IPS DF 6.9 (cell line): ENCODE results near the gene DNAH9.

Experiments used
- DNase-seq: peaks from one replicate; pipeline ENCODE4 v3.0.0-alpha.2; 2013; ENCODE audit warnings: low read depth, low spot score
- H3K27ac ChIP-seq: one replicate; pipeline ENCODE4 v1.5.1; 2013; ENCODE audit warnings: low read length, control low read depth
- H3K27me3 ChIP-seq: 2 replicates; pipeline ENCODE4 v1.6.1; 2013; ENCODE audit warnings: mild to moderate bottlenecking, low read length; ENCODE audit not compliant: control insufficient read depth, insufficient read depth
- H3K36me3 ChIP-seq: 2 replicates; pipeline ENCODE4 v1.6.1; 2013; ENCODE audit warnings: low read length; ENCODE audit not compliant: control insufficient read depth, insufficient read depth
- H3K4me1 ChIP-seq: 2 replicates; pipeline ENCODE4 v1.6.1; 2013; ENCODE audit warnings: low read length; ENCODE audit not compliant: control insufficient read depth, insufficient read depth
- H3K4me3 ChIP-seq: 2 replicates; pipeline ENCODE4 v1.5.1; 2013; ENCODE audit warnings: mild to moderate bottlenecking, low read length
- H3K9me3 ChIP-seq: 2 replicates; pipeline ENCODE4 v1.6.1; 2013; ENCODE audit warnings: low read length, inconsistent platforms; ENCODE audit not compliant: control insufficient read depth, insufficient read depth
- WGBS: extraction: QIAGEN DNeasy Blood & Tissue Kit; methylation state at CpG from one replicate; pipeline ENCODE4 v1.1.7; 2013; ENCODE audit warnings: mixed read lengths, missing lambda C conversion rate; ENCODE audit not compliant: insufficient read length, insufficient coverage; 5-methylcytosine and 5-hydroxymethylcytosine counted together

Gene DNAH9

DNA sequence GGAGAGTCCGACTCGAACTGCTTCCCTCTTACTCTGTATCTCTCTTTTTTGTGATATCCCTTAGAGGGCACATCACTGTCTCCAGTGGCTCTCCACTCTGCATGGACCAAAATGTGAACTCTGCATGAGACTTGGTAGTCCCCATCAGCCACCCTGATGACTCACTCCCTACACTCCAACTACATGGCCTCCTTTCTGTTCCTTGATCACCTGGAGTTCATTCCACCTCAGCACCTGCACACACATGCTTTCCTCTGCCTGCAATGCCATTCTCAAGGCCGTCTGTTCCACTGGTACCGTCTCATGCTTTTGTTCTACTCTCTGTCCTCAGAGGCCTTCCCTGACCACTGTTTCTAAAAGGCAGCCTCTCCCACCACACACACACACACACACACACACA lies 109.3 kb downstream of the DNAH9 start:
- Histone ChIP-seq H3K4me1 (no peaks in the 10 kb centered on the region), H3K27me3 (no peaks in the 10 kb centered on the region), H3K4me3 (no peak overlapping the region), H3K9me3 (no peaks in the 10 kb centered on the region), H3K27ac (no peak overlapping the region), H3K36me3 (no peaks in the 10 kb centered on the region)
- no CpG with 5 or more reads among the region's 4 CpGs for WGBS
- DNase-seq: no peak

- no peaks in the 10 kb centered on the region for H3K27me3 ChIP-seq
- no peaks in the 10 kb centered on the region for H3K4me1 ChIP-seq
- H3K36me3 ChIP-seq: no peaks in the 10 kb centered on the region
- no peak overlapping the region for H3K4me3 ChIP-seq
- no CpG with 5 or more reads among the region's 3 CpGs for WGBS
- no peak overlapping the region for H3K27ac ChIP-seq
- no peaks in the 10 kb centered on the region for H3K9me3 ChIP-seq
- no peak for DNase-seq
These were observed 114.2 kb downstream of the DNAH9 start for GRCh38 chr17:11712456-11712855.

DNA sequence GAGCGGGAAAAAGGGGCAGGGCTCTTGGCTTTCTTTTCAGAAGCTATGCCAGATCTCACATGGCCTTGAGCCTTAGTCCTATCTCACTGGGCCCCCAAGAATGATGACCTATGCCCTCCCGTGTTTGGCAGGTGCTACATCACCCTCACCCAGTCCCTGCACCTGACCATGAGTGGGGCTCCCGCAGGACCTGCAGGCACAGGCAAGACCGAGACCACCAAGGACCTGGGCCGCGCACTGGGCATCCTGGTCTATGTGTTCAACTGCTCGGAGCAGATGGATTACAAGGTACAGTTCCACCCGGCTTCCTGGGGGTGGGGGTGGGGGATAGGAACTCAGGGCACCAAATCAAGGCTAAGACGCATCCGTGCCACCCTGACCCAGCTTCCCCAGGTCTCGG lies 120.9 kb downstream of the DNAH9 start:
- Histone ChIP-seq H3K4me1 (no peaks in the 10 kb centered on the region), H3K36me3 (no peaks in the 10 kb centered on the region), H3K9me3 (no peaks in the 10 kb centered on the region), H3K27ac (no peak overlapping the region), H3K27me3 (no peaks in the 10 kb centered on the region), H3K4me3 (no peak overlapping the region)
- DNase-seq: no peak
- WGBS: no CpG with 5 or more reads among the region's 11 CpGs

GRCh38 chr17:11719856-11720255 lies 121.6 kb downstream of the DNAH9 start:
- no CpG with 5 or more reads among the region's 6 CpGs for whole genome bisulfite sequencing
- no peak for DNase-seq
- no peaks in the 10 kb centered on the region for H3K36me3 ChIP-seq

DNA sequence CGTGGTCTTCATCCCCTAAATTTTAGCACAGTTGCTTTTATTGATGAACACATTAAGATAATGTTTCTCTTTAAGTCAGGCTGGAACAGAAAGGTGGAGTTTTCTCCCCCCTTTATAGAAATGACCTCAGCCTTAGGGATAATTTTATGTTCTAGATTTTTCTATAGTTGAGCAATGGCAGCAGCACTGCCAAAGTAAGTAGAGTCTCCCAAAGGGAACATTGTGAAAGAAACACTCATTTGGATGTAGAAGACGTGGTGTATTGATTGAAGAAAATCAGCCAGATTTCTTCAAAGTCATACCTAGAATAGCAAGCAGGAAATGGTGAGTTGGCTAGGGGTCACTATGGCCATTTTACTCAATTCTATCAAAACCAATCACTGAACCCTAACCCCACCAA lies 122.5 kb downstream of the DNAH9 start:
- Histone ChIP-seq H3K27ac (no peak overlapping the region), H3K4me1 (no peaks in the 10 kb centered on the region), H3K4me3 (no peak overlapping the region), H3K9me3 (no peaks in the 10 kb centered on the region), H3K36me3 (no peaks in the 10 kb centered on the region), H3K27me3 (no peaks in the 10 kb centered on the region)
- no peak for DNase-seq
- WGBS: no CpG with 5 or more reads among the region's 2 CpGs

More at GRCh38 chr17:11719856-11720255, 121.6 kb downstream of the DNAH9 start:
- no peak overlapping the region for H3K4me3 ChIP-seq
- no peaks in the 10 kb centered on the region for H3K9me3 ChIP-seq
- no peaks in the 10 kb centered on the region for H3K27me3 ChIP-seq
- H3K4me1 ChIP-seq: no peaks in the 10 kb centered on the region
- no peak overlapping the region for H3K27ac ChIP-seq

GRCh38 chr17:11730747-11731146 lies 132.5 kb downstream of the DNAH9 start:
- Histone ChIP-seq H3K4me3 (no peak overlapping the region), H3K9me3 (no peaks in the 10 kb centered on the region), H3K27me3 (no peaks in the 10 kb centered on the region), H3K27ac (no peak overlapping the region), H3K4me1 (0 out of 2 replicates have a peak, but pooled peaks cover 2% of the 10 kb centered on the region), H3K36me3 (no peaks in the 10 kb centered on the region)
- 75% methylated on average over 1 of the region's 3 CpGs for WGBS
- no peak for DNase-seq

- H3K4me1 ChIP-seq: no peaks in the 10 kb centered on the region
- DNase-seq: no peak
- no peaks in the 10 kb centered on the region for H3K27me3 ChIP-seq
- no peaks in the 10 kb centered on the region for H3K36me3 ChIP-seq
- no CpG with 5 or more reads among the region's 15 CpGs for WGBS
- H3K4me3 ChIP-seq: no peak overlapping the region
- H3K27ac ChIP-seq: no peak overlapping the region
- H3K9me3 ChIP-seq: no peaks in the 10 kb centered on the region
These were observed 138.5 kb downstream of the DNAH9 start for GRCh38 chr17:11736613-11737312.

GRCh38 chr17:11737313-11737679 lies 139.0 kb downstream of the DNAH9 start:
- no peak overlapping the region for H3K27ac ChIP-seq
- no peaks in the 10 kb centered on the region for H3K9me3 ChIP-seq
- H3K27me3 ChIP-seq: no peaks in the 10 kb centered on the region
- H3K36me3 ChIP-seq: no peaks in the 10 kb centered on the region
- H3K4me1 ChIP-seq: no peaks in the 10 kb centered on the region
- DNase-seq: no peak
- no peak overlapping the region for H3K4me3 ChIP-seq
- no CpG with 5 or more reads among the region's 5 CpGs for WGBS

GRCh38 chr17:11738151-11738550 lies 139.9 kb downstream of the DNAH9 start:
- no peak overlapping the region for H3K27ac ChIP-seq
- H3K27me3 ChIP-seq: no peaks in the 10 kb centered on the region
- no peak overlapping the region for H3K4me3 ChIP-seq
- no peak for DNase-seq
- H3K9me3 ChIP-seq: no peaks in the 10 kb centered on the region
- no CpG with 5 or more reads among the region's 6 CpGs for WGBS
- H3K36me3 ChIP-seq: no peaks in the 10 kb centered on the region
- no peaks in the 10 kb centered on the region for H3K4me1 ChIP-seq

GRCh38 chr17:11739351-11739750 lies 141.1 kb downstream of the DNAH9 start:
- no CpG with 5 or more reads among the region's 5 CpGs for WGBS
- Histone ChIP-seq H3K36me3 (no peaks in the 10 kb centered on the region), H3K27me3 (no peaks in the 10 kb centered on the region), H3K4me3 (no peak overlapping the region), H3K4me1 (no peaks in the 10 kb centered on the region), H3K9me3 (no peaks in the 10 kb centered on the region), H3K27ac (no peak overlapping the region)
- no peak for DNase-seq

DNA sequence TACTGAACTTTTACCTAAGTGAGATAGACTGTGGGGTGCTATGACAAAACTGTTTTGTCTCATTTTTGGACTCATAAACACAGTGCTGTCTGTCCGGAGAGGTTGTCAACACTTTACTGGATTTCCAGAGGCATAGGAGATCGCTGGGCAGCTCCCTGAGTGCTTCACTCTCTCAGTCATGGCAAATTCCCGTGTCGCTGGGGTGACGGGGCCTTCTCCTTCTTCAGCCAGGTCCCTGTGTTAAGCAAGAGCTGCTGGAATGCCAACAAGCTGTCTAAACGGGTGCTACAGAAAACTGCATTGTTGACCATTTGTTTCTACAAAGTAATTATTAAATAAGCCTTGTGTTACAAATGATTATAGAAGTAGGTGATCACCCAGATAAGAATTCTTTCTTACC lies 141.6 kb downstream of the DNAH9 start:
- H3K4me1 ChIP-seq: no peaks in the 10 kb centered on the region
- DNase-seq: no peak
- no peaks in the 10 kb centered on the region for H3K36me3 ChIP-seq
- H3K27me3 ChIP-seq: no peaks in the 10 kb centered on the region
- H3K4me3 ChIP-seq: no peak overlapping the region
- no peaks in the 10 kb centered on the region for H3K9me3 ChIP-seq
- no peak overlapping the region for H3K27ac ChIP-seq
- no CpG with 5 or more reads among the region's 6 CpGs for WGBS
